Sciatic nerve (tissue), 2 donors: ENCODE measurements around the gene SMIM20. TPM values are rescaled to one million over a fixed set of nuclear protein-coding genes. Genes with fewer than 3 reads are reported as not detected.
"Not testable (repeated sequence)": the region's sequence is repeated elsewhere in the genome, so short reads cannot be mapped to it uniquely, and the experiment has no call there.

ENCODE experiments used
- ATAC-seq: fragments of 200-7000 bp; cut with Tn5 transposase; one replicate; pipeline ENCODE4 v1.9.1; 2020; ENCODE audit warnings: mild to moderate bottlenecking, moderate library complexity
- DNase-seq: peaks from one replicate; pipeline ENCODE4 v3.0.0-alpha.2; 2020; ENCODE audit warnings: low spot score
- intact Hi-C: fragments of 100-400 bp; cut with DNase I; formaldehyde crosslinking; loops from one replicate; pipeline ENCODE4 v1.14.2; 2022
- total RNA-seq: library from RNA; stranded (reverse); fragmentation: NEBNext Ultra II Directional; extraction: Animal tissue kit (Norgen Biotek cat#: 25700); gene quantifications from one replicate; pipeline ENCODE4 v1.2.1, GENCODE V29; 2021
- donor health status: DM: no; HTN: no; CAD: no.
- donor health status: DM: no; HTN: no; CAD: no.

The SMIM20 gene
- total RNA-seq, 1 donor from 2014 or later: 22.7 TPM

GRCh38 chr4:25889589-25890503 lies 24.2 kb upstream of the SMIM20 start:
- DNase-seq: no peak
- ATAC-seq: no peak
- intact Hi-C loops: no loop called here

- intact Hi-C loops: no loop called here
- DNase-seq (no peak), ATAC-seq (no peak)
Observed at GRCh38 chr4:25890571-25891485, 23.2 kb upstream of the SMIM20 start.

GRCh38 chr4:25892796-25893195 lies 21.2 kb upstream of the SMIM20 start:
- intact Hi-C loops: no loop called here
- DNase-seq: no peak
- ATAC-seq: no peak

- ATAC-seq (no peak), DNase-seq (no peak)
- intact Hi-C loops: no loop called here
Observed at GRCh38 chr4:25896776-25897539, 17.1 kb upstream of the SMIM20 start.

- intact Hi-C loops: no loop called here
- DNase-seq (no peak), ATAC-seq (no peak)
Observed at GRCh38 chr4:25900310-25900709, 13.7 kb upstream of the SMIM20 start.

- intact Hi-C loops: no loop called here
- no peak for ATAC-seq
- DNase-seq: no peak
Observed at GRCh38 chr4:25901030-25901430, 13.0 kb upstream of the SMIM20 start.

GRCh38 chr4:25903900-25904747 lies 9.9 kb upstream of the SMIM20 start:
- intact Hi-C loops: no loop called here
- peak; percentile 49 for ATAC-seq
- DNase-seq: no peak

- intact Hi-C loops: no loop called here
- DNase-seq: no peak
Observed at GRCh38 chr4:25904748-25905082, 9.3 kb upstream of the SMIM20 start.

GRCh38 chr4:25905371-25905770 lies 8.6 kb upstream of the SMIM20 start:
- no peak for ATAC-seq
- intact Hi-C loops: no loop called here
- no peak for DNase-seq

More at GRCh38 chr4:25904748-25905082, 9.3 kb upstream of the SMIM20 start:
- ATAC-seq: no peak

GRCh38 chr4:25906113-25906512 lies 7.9 kb upstream of the SMIM20 start:
- DNase-seq, intact Hi-C loops, ATAC-seq: not testable (repeated sequence)

- no peak for ATAC-seq
- intact Hi-C loops: no loop called here
- DNase-seq: no peak
Observed at GRCh38 chr4:25908491-25908901, 5.5 kb upstream of the SMIM20 start.

- intact Hi-C loops: no loop called here
- ATAC-seq (no peak), DNase-seq (no peak)
Observed at GRCh38 chr4:25911356-25911755, 2.7 kb upstream of the SMIM20 start.

- peak; percentile 67 for DNase-seq
- ATAC-seq: peak; percentile 26
- intact Hi-C loops: no loop called here
Observed at GRCh38 chr4:25913056-25913850, 767 bp upstream of the SMIM20 start.

GRCh38 chr4:25914670-25915352 lies 791 bp downstream of the SMIM20 start:
- ATAC-seq (no peak), DNase-seq (no peak)
- intact Hi-C loops: no loop called here

GRCh38 chr4:25915353-25915705 lies 1.3 kb downstream of the SMIM20 start:
- intact Hi-C loops: no loop called here
- ATAC-seq (no peak), DNase-seq (no peak)

GRCh38 chr4:25916870-25917269 lies 2.9 kb downstream of the SMIM20 start:
- no peak for ATAC-seq
- no peak for DNase-seq
- intact Hi-C loops: no loop called here

- no peak for DNase-seq
- ATAC-seq: no peak
- intact Hi-C loops: no loop called here
Observed at GRCh38 chr4:25919676-25920075, 5.7 kb downstream of the SMIM20 start.
